ENCODE data around the gene CABCOCO1. TPM values are rescaled to one million over a fixed set of nuclear protein-coding genes. Genes with fewer than 3 reads are reported as not detected.

CABCOCO1 gene
- total RNA-seq, 1 donor from 2014 or later, result not detected

DNA sequence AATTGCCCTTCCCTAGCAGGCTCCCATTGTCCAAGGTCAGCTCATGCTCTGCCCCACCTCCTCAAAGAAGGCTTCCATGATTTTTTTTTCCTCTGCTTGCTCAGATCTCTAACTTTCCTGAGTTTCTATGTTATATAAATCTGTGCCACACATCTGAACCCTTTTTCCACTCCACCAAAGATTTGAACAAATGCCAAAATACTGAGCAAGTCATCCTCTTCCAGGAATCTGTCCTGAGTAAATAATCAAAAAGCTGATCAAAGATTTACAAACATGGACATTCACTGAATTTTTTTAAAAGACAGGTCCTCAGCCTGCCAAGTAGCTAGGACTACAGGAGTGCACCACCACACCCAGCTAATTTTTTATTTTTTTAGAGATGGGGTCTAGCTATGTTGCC, 136.0 kb downstream of the CABCOCO1 start:
- Mint-ChIP-seq H3K27ac (no peak overlapping the region), H3K4me1 (ENCODE audit: low read depth) (no peaks in the 10 kb centered on the region)
- DNase-seq (ENCODE audit: low spot score), result no peak

DNA sequence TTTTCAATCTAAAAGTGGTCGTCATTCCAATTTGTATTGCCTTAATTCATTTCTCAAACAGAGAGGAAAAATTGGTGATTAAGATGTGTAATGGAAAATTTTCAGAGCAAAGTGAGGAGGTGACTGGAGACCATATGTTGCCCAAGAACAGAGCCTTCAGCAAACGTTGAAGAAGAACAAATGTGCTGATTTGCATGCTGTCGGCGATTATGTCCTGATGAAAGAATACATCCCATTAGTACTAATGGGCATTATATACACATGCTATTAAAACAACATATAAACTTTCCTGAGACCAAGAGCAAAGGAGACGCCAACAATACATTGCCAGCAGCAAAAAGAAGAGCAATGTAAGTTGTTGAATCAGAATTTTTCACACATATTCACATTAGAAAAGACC, 138.8 kb downstream of the CABCOCO1 start:
- H3K27me3 Mint-ChIP-seq (ENCODE audit: insufficient read depth), result no peaks in the 10 kb centered on the region
- peaks cover 5% of the 10 kb centered on the region for H3K4me1 Mint-ChIP-seq (ENCODE audit: low read depth)
- H3K9me3 Mint-ChIP-seq, result peaks cover 9% of the 10 kb centered on the region
- intact Hi-C loops (cut with micrococcal nuclease), result no loop called here
- no peak overlapping the region for H3K4me3 Mint-ChIP-seq
- DNase-seq (ENCODE audit: low spot score), result no peak
- H3K36me3 Mint-ChIP-seq (ENCODE audit: low read depth), result no peaks in the 10 kb centered on the region
- no peak overlapping the region for H3K27ac Mint-ChIP-seq

More for the DNA sequence above, 136.0 kb downstream of the CABCOCO1 start:
- Mint-ChIP-seq H3K36me3 (ENCODE audit: low read depth) (no peaks in the 10 kb centered on the region), H3K27me3 (ENCODE audit: insufficient read depth) (peaks cover 3% of the 10 kb centered on the region), H3K9me3 (peaks cover 3% of the 10 kb centered on the region), H3K4me3 (no peak overlapping the region)
- intact Hi-C loops (cut with micrococcal nuclease), result no loop called here

DNA sequence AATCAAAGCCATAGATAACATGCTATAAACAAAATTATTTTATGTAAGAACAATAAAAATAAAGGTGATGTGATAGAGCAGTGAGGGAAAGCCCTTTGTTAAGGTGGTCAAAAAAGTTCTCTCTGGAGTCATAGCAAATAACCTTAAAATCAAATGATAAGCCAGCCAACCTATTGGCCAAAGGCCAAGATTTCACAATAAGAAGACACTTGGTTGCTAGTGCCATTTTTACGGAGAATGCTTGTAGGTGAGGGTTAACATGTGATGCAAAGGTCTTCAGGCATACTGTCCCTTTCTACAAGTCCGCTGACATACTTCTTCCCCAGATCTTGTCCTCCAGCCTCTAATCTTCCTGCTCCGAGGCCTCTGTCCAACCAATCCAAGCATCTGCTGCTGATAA, 140.5 kb downstream of the CABCOCO1 start:
- DNase-seq (ENCODE audit: low spot score), result no peak
- peaks cover 9% of the 10 kb centered on the region for H3K9me3 Mint-ChIP-seq
- no peaks in the 10 kb centered on the region for H3K36me3 Mint-ChIP-seq (ENCODE audit: low read depth)
- H3K4me1 Mint-ChIP-seq (ENCODE audit: low read depth), result peaks cover 5% of the 10 kb centered on the region
- intact Hi-C loops (cut with micrococcal nuclease), result no loop called here
- no peak overlapping the region for H3K27ac Mint-ChIP-seq
- H3K4me3 Mint-ChIP-seq, result no peak overlapping the region
- H3K27me3 Mint-ChIP-seq (ENCODE audit: insufficient read depth), result no peaks in the 10 kb centered on the region

DNA sequence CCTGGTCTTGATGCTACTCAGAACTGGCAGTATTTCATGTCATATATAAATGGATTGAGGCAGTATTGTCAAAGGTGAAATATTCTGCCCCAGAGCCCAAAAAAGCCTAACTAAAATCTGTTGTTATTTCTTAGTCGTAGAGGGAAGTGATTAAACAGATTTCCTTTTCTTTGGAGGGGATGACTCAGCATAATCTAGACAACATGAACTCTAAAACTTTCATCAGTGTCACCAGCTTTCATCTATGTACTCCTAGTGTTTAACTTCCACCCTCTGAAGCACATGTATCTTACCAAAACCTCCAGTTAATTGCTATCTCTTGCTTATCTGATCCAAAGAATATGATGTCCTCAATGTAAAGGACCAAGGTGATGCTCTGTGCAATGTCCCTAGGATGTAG, 141.7 kb downstream of the CABCOCO1 start:
- no peak overlapping the region for H3K27ac Mint-ChIP-seq
- H3K4me3 Mint-ChIP-seq, result no peak overlapping the region
- no peaks in the 10 kb centered on the region for H3K36me3 Mint-ChIP-seq (ENCODE audit: low read depth)
- DNase-seq (ENCODE audit: low spot score), result no peak
- peaks cover 9% of the 10 kb centered on the region for H3K9me3 Mint-ChIP-seq
- H3K27me3 Mint-ChIP-seq (ENCODE audit: insufficient read depth), result peaks cover 2% of the 10 kb centered on the region
- peaks cover 5% of the 10 kb centered on the region for H3K4me1 Mint-ChIP-seq (ENCODE audit: low read depth)
- intact Hi-C loops (cut with micrococcal nuclease), result no loop called here

DNA sequence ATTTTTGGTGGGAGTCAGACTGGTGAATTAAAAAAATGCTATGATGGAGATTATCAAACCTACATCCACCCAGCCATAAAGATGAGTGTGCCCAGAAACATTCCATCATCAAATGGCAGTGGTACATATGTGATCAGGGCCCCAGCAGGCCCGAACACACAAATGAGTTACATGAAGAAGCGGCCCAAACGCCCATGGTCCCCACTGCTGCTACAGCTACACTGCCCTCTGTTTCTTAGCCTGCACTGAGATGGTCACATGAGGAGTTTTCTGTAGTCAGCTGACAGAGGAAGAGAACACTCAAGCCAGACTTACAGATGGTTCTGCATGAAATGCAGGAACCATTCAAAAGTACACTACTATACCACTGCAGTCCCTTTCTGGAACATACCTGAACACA, 142.4 kb downstream of the CABCOCO1 start:
- Mint-ChIP-seq H3K27ac (no peak overlapping the region), H3K9me3 (peaks cover 9% of the 10 kb centered on the region), H3K4me1 (ENCODE audit: low read depth) (peaks cover 5% of the 10 kb centered on the region), H3K36me3 (ENCODE audit: low read depth) (no peaks in the 10 kb centered on the region), H3K27me3 (ENCODE audit: insufficient read depth) (peaks cover 2% of the 10 kb centered on the region), H3K4me3 (no peak overlapping the region)
- DNase-seq (ENCODE audit: low spot score), result no peak
- intact Hi-C loops (cut with micrococcal nuclease), result no loop called here

DNA sequence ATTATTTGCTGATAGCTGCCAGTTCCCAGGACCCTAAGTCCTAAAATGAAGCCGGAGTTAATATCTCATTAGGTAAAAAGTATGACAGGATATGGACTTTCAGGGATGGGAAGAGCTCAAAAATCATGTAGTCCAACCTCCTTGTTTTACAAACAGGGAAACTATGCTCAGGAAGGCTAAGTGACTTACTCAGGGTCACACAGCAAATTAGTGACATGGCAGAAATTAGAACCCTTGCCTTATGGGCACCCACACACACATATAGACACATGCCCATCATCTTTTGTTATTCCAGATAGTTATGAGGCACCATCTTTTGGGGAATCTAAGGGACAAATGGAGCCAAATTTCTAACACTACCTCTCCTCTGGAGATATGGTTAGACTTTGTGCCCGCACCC, 147.5 kb downstream of the CABCOCO1 start:
- Mint-ChIP-seq H3K27me3 (ENCODE audit: insufficient read depth) (peaks cover 2% of the 10 kb centered on the region), H3K36me3 (ENCODE audit: low read depth) (no peaks in the 10 kb centered on the region), H3K9me3 (no peaks in the 10 kb centered on the region), H3K4me3 (no peak overlapping the region), H3K4me1 (ENCODE audit: low read depth) (peaks cover 5% of the 10 kb centered on the region), H3K27ac (no peak overlapping the region)
- intact Hi-C loops (cut with micrococcal nuclease), result no loop called here
- DNase-seq (ENCODE audit: low spot score), result no peak

DNA sequence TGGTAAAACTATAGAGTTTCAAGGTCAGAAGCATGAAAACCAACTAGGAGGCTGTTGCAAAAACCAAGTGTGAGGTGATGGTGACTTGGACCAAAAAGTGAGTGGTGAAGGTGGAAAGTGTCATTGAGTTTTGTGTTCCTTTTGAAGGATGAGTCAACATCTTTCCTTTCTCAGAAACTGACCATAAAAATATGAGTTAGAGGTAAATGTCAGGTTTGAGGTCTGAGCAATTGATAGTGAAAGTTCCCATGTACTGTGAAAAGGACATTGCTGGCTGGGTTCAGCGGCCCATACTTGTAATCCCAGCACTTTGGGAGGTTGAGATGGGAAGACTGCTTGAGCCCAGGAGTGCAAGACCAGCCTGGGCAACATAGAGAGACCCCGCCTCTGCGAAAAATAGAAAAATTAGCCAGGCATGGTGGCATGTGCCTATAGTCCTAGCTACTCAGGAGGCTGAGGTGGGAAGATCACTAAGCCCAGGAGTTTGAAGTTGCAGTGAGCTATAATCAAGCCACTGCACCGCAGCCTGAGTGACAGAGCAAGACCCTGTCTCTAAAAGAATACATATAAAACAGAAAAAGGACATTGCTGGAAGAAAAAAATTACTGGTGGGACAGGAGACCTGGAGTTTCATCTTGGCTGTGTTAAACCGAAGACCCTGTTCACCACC, 149.5 kb downstream of the CABCOCO1 start:
- H3K4me1 Mint-ChIP-seq (ENCODE audit: low read depth), result peaks cover 5% of the 10 kb centered on the region
- peaks cover 2% of the 10 kb centered on the region for H3K27me3 Mint-ChIP-seq (ENCODE audit: insufficient read depth)
- no peak overlapping the region for H3K4me3 Mint-ChIP-seq
- no peaks in the 10 kb centered on the region for H3K9me3 Mint-ChIP-seq
- intact Hi-C loops (cut with micrococcal nuclease), result no loop called here
- no peak overlapping the region for H3K27ac Mint-ChIP-seq
- no peaks in the 10 kb centered on the region for H3K36me3 Mint-ChIP-seq (ENCODE audit: low read depth)
- no peak for DNase-seq (ENCODE audit: low spot score)

DNA sequence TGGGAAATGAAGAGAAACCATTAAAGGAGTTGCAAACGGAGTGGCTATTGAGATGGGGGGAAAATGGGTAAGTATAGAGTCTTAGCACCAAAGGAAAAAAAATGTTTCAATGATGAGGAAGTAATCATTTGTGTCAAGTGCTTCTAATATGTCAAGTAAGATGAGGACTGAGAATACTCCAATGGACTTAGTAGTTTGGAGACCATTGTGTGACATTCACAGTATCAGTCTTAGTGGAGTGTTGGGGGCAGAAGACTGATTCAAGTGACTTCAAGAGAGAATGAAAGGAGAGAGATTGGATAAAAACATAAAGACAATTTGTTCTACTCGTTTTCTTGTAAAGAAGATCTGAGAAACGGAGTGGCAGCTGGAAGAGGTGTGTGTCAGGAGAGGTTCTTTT, 150.2 kb downstream of the CABCOCO1 start:
- no peak overlapping the region for H3K4me3 Mint-ChIP-seq
- H3K36me3 Mint-ChIP-seq (ENCODE audit: low read depth), result no peaks in the 10 kb centered on the region
- H3K27ac Mint-ChIP-seq, result no peak overlapping the region
- peaks cover 5% of the 10 kb centered on the region for H3K4me1 Mint-ChIP-seq (ENCODE audit: low read depth)
- peaks cover 2% of the 10 kb centered on the region for H3K27me3 Mint-ChIP-seq (ENCODE audit: insufficient read depth)
- DNase-seq (ENCODE audit: low spot score), result no peak
- no peaks in the 10 kb centered on the region for H3K9me3 Mint-ChIP-seq
- intact Hi-C loops (cut with micrococcal nuclease), result no loop called here

DNA sequence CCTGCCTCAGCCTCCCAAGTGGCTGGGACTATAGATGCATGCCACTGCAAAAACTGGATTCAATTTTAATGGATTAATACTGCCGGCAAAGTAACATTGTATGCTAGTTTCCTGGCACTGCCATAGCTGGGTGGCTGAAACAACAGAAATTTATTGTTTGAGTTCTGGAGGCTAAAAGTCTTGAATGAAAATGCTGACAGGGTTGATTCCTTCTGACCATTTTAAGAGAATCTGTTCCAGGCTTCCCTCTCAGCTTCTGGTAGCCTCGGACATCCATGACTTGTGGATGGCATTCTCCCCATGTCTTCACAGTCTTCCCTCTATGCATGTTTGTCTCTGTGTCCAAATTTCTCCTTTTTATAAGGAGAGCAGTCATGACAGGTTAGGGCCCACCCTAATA, 151.4 kb downstream of the CABCOCO1 start:
- intact Hi-C loops (cut with micrococcal nuclease), result no loop called here
- DNase-seq (ENCODE audit: low spot score), result no peak
- Mint-ChIP-seq H3K4me3 (no peak overlapping the region), H3K27me3 (ENCODE audit: insufficient read depth) (peaks cover under 1% of the 10 kb centered on the region), H3K36me3 (ENCODE audit: low read depth) (no peaks in the 10 kb centered on the region), H3K9me3 (no peaks in the 10 kb centered on the region), H3K4me1 (ENCODE audit: low read depth) (peaks cover 5% of the 10 kb centered on the region), H3K27ac (no peak overlapping the region)

DNA sequence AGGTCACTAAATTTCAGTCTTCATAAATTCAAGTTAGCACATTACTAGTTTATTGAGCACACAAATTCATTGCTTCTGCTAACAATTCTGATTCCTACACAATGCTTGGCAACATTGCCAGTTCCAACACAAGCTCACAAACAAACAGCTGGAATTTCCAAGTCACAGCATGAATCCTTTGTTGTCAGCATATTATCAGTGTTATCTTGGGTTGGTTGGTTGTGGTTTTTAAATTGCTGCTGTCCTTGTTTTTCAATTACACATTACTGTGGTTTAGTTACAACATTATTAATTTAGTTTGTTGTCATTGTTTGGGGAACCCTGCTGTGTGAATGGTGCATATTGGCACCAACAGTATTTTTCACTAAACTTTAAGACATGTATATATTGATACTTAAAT, 152.8 kb downstream of the CABCOCO1 start:
- H3K36me3 Mint-ChIP-seq (ENCODE audit: low read depth), result no peaks in the 10 kb centered on the region
- intact Hi-C loops (cut with micrococcal nuclease), result no loop called here

More for the DNA sequence above, 152.8 kb downstream of the CABCOCO1 start:
- DNase-seq (ENCODE audit: low spot score), result no peak
- H3K9me3 Mint-ChIP-seq, result no peaks in the 10 kb centered on the region
- no peak overlapping the region for H3K27ac Mint-ChIP-seq
- no peak overlapping the region for H3K4me3 Mint-ChIP-seq
- H3K27me3 Mint-ChIP-seq (ENCODE audit: insufficient read depth), result no peaks in the 10 kb centered on the region
- H3K4me1 Mint-ChIP-seq (ENCODE audit: low read depth), result peaks cover 5% of the 10 kb centered on the region

Other genes starting within 250 kb of the CABCOCO1 start
- gene TMEM26, start 209.5 kb upstream of the CABCOCO1 start, total RNA-seq, result not detected in 2 replicates
- gene ARID5B, start 238.8 kb downstream of the CABCOCO1 start, total RNA-seq, result 62.4 and 65.1 TPM in 2 replicates

Measured in activated T-helper 1 cell treated with anti-CD3 and anti-CD28 coated beads, Interleukin-12 subunit alpha, Interleukin-12 subunit beta, Interleukin-2, Interleukin-4 antibody, amounts not matched to agents 30 ng/mL and 10 ng/mL and 1 ng/mL, durations not matched to agents 14 hours and 24 hours and 36 hours (primary cell).